22Rv1 (cell line): ENCODE data around the gene L3MBTL4.

Experiments used
- CTCF ChIP-seq: fragments of 450-650 bp; IDR thresholded peaks from 2 replicates; pipeline ENCODE4 v1.5.1; 2017; ENCODE audit warnings: mild to moderate bottlenecking
- ZFX ChIP-seq: fragments of 450-650 bp; IDR thresholded peaks from 2 replicates; pipeline ENCODE4 v1.6.1; 2017; ENCODE audit warnings: antibody characterized with exemption, borderline replicate concordance

- TF ChIP-seq CTCF (no peak), ZFX (no peak)
These were observed 14.2 kb upstream of the L3MBTL4 start for GRCh38 chr18:6428851-6429395.
